Prostate gland (tissue), 2 donors: ENCODE results near the gene CEACAM16.

Source experiments
- POLR2A ChIP-seq: fragments of 450-650 bp; IDR thresholded peaks from one replicate; pipeline ENCODE4 v1.6.1; 2016; ENCODE audit warnings: antibody characterized with exemption, mild to moderate bottlenecking
- TF ChIP-seq, protein P1 (sequence below), 4 experiments: fragments of 200-600 bp in 2 of 4; fragments of 450-650 bp in 2 of 4; sonication (generic) in 2 of 4; IDR thresholded peaks; 1 replicate in 3 of 4; 2 replicates in 1 of 4; pipeline ENCODE4 v1.5.1; 2016 to 2019; ENCODE audit warnings: antibody characterized with exemption in 4 of 4, mild to moderate bottlenecking in 2 of 4, moderate library complexity in 2 of 4

DNA sequence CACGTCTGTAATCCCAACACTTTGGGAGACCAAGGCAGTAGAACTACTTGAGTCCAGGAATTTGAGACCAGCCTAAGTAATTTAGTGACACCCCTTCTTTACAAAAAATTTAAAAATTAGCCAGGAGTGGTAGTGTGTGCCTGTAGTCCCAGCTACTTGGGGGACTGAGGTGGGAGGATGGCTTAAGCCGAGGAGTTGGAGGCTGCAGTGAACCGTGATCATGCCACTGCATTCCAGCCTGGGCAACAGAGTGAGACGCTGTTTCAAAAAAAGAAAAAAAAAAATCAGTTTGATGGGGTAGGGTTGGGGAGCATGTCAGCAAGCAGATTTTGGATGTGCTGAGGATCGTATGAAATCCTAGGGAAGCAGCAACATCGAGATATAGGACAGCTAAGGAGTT lies 23.4 kb upstream of the CEACAM16 start:
- TF ChIP-seq POLR2A: no peak
- TF ChIP-seq, protein P1, sequence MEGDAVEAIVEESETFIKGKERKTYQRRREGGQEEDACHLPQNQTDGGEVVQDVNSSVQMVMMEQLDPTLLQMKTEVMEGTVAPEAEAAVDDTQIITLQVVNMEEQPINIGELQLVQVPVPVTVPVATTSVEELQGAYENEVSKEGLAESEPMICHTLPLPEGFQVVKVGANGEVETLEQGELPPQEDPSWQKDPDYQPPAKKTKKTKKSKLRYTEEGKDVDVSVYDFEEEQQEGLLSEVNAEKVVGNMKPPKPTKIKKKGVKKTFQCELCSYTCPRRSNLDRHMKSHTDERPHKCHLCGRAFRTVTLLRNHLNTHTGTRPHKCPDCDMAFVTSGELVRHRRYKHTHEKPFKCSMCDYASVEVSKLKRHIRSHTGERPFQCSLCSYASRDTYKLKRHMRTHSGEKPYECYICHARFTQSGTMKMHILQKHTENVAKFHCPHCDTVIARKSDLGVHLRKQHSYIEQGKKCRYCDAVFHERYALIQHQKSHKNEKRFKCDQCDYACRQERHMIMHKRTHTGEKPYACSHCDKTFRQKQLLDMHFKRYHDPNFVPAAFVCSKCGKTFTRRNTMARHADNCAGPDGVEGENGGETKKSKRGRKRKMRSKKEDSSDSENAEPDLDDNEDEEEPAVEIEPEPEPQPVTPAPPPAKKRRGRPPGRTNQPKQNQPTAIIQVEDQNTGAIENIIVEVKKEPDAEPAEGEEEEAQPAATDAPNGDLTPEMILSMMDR (IDR thresholded peaks at IDR 0.05): no peak
